ENCODE measurements around the gene TMEM236.

DNA sequence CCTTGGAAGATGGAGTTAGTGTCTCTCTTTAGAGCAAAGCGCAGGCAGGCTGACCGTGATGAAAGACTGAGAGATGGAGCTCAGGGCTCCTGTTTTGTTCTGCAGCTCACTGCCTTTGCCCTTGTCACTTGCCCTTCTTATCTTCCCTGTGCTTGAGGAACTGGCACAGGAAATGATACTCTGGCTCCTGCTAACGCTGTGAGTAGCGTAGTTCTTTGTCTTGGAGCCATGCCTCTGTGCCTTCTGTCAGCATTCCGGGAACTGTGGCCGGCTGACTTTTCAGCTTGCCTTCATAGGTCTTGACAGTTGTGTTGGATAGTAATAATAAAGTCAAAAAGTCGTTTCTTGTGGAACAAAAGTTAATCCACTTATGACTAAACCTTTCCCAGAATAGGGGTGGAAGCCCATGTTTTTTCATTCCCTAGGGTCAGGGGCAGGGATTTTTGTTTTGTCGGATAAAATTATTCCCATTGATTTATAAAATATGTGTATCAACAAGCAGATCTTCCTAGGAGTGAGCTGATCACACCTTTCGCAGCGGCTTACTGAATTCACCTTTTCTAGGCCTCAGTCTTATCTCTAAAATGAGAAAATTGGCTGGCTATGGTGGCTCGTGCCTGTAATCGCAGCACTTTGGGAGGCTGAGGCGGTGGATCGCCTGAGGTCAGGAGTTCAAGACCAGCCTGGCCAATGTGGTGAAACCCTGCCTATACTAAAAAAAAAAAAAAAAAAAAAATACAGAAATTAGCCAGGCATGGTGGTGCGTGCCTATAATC is 16.6 kb upstream of the TMEM236 start:
- TF ChIP-seq CTCF (IDR thresholded peaks at IDR 0.05) (no peak), EP300 (IDR thresholded peaks at IDR 0.05) (no peak), POLR2AphosphoS5 (IDR thresholded peaks at IDR 0.05) (no peak)

All from sigmoid colon (tissue), 4 donors.